GM19452 (cell line): ENCODE results near the gene MAJIN.
A peak's percentile ranks its signal among the peaks of the same experiment; 100 is the strongest.

Experiments used
- ATAC-seq: cut with Tn5 transposase; IDR thresholded peaks from one replicate; pipeline ENCODE4 v1.9.1; 2021; ENCODE audit not compliant: unreplicated experiment

The MAJIN gene

GRCh38 chr11:64914123-64914522, 57.8 kb downstream of the MAJIN start:
- ATAC-seq = no peak

- ATAC-seq = no peak
These were observed 58.7 kb downstream of the MAJIN start for GRCh38 chr11:64913171-64913727.

- ATAC-seq = no peak
These were observed 60.2 kb downstream of the MAJIN start for GRCh38 chr11:64911689-64912088.

GRCh38 chr11:64911142-64911541, 60.8 kb downstream of the MAJIN start:
- no peak for ATAC-seq

GRCh38 chr11:64910451-64911093, 61.3 kb downstream of the MAJIN start:
- ATAC-seq = no peak

GRCh38 chr11:64909653-64910343, 62.1 kb downstream of the MAJIN start:
- no peak for ATAC-seq

GRCh38 chr11:64908766-64909165, 63.1 kb downstream of the MAJIN start:
- no peak for ATAC-seq

- ATAC-seq = no peak
These were observed 65.6 kb downstream of the MAJIN start for GRCh38 chr11:64906314-64906635.

- no peak for ATAC-seq
These were observed 66.2 kb downstream of the MAJIN start for GRCh38 chr11:64905516-64906313.

- no peak for ATAC-seq
These were observed 68.5 kb downstream of the MAJIN start for GRCh38 chr11:64903291-64903833.

- ATAC-seq = no peak
These were observed 69.6 kb downstream of the MAJIN start for GRCh38 chr11:64902102-64902900.

GRCh38 chr11:64900774-64901173, 71.1 kb downstream of the MAJIN start:
- ATAC-seq = no peak

- no peak for ATAC-seq
These were observed 71.6 kb downstream of the MAJIN start for GRCh38 chr11:64900263-64900678.

GRCh38 chr11:64898541-64898940, 73.4 kb downstream of the MAJIN start:
- ATAC-seq = no peak

GRCh38 chr11:64898076-64898445, 73.8 kb downstream of the MAJIN start:
- ATAC-seq = no peak

GRCh38 chr11:64897381-64898075, 74.4 kb downstream of the MAJIN start:
- no peak for ATAC-seq

GRCh38 chr11:64896448-64897022, 75.4 kb downstream of the MAJIN start:
- no peak for ATAC-seq

GRCh38 chr11:64894812-64895452, 77.0 kb downstream of the MAJIN start:
- ATAC-seq = no peak

GRCh38 chr11:64894070-64894811, 77.7 kb downstream of the MAJIN start:
- peak; percentile 72 for ATAC-seq
